ENCODE data around the gene PARP4. TPM values are rescaled to one million over a fixed set of nuclear protein-coding genes. Genes with fewer than 3 reads are reported as not detected.
"Not testable (repeated sequence)": the region's sequence is repeated elsewhere in the genome, so short reads cannot be mapped to it uniquely, and the experiment has no call there.

PARP4 gene
- polyA plus RNA-seq, 3 donors = 47.1 to 59.0 (median 51.4) TPM

- not testable (repeated sequence) for DNase-seq
Observed at GRCh38 chr13:24380881-24381280, 131.7 kb downstream of the PARP4 start.

GRCh38 chr13:24380227-24380626, 132.4 kb downstream of the PARP4 start:
- DNase-seq = not testable (repeated sequence)

GRCh38 chr13:24371273-24371672, 141.3 kb downstream of the PARP4 start:
- DNase-seq = not testable (repeated sequence)

Other genes starting within 250 kb of the PARP4 start
- under 1 TPM; 0.24 to 0.47 (median 0.30) TPM for gene C1QTNF9, start 203.2 kb downstream of the PARP4 start, polyA plus RNA-seq (ENCODE audit: insufficient read length in 3 of 3)
- 10 to 100 TPM; 14.0 to 27.2 (median 20.0) TPM for gene ATP12A, start 167.6 kb upstream of the PARP4 start, polyA plus RNA-seq (ENCODE audit: insufficient read length in 3 of 3)

All from renal pelvis (tissue), 4 donors.